ENCODE data around the gene SAA4. TPM values are rescaled to one million over a fixed set of nuclear protein-coding genes. Genes with fewer than 3 reads are reported as not detected.

Gene SAA4
- total RNA-seq, 1 experiment from 2014 or later: not detected

GRCh38 chr11:18196532-18196931 lies 40.1 kb downstream of the SAA4 start:
- ChIA-PET CTCF (no interaction called here), RAD21 (ENCODE audit: low non-redundant PET in 1 of 2, low total read pairs in 2 of 2, uncharacterized antibody in 2 of 2, unreplicated experiment in 2 of 2) (no interaction called here), POLR2A (no interaction called here)
- ATAC-seq: no peak
- H3K9ac ChIP-seq (ENCODE audit: low read length): no peak overlapping the region
- H3K79me2 ChIP-seq (ENCODE audit: insufficient read depth, low read length): no peaks in the 10 kb centered on the region
- H3K4me2 ChIP-seq (ENCODE audit: low read length): no peak overlapping the region
- no peak overlapping the region for H3K27ac ChIP-seq (ENCODE audit: low read depth, low read length)
- H3K36me3 ChIP-seq (ENCODE audit: control insufficient read depth in 1 of 2, insufficient read depth in 2 of 2, low read length in 2 of 2): no peaks in the 10 kb centered on the region
- no peak for DNase-seq (ENCODE audit: low read depth, low spot score)
- no peak overlapping the region for H2AFZ ChIP-seq (ENCODE audit: low read depth, low read length, poor library complexity, severe bottlenecking)
- no peaks in the 10 kb centered on the region for H4K20me1 ChIP-seq (ENCODE audit: insufficient read depth)
- H3K9me3 ChIP-seq (ENCODE audit: control insufficient read depth in 1 of 2, insufficient read depth in 1 of 2, low read depth in 1 of 2, low read length in 2 of 2): no peaks in the 10 kb centered on the region
- intact Hi-C loops (cut with micrococcal nuclease): no loop called here
- no peak for TF ChIP-seq ZBTB33 (IDR thresholded peaks at IDR 0.05; ENCODE audit: extremely low read depth, insufficient replicate concordance, low read length)
- TF ChIP-seq YY1 (IDR thresholded peaks at IDR 0.05; ENCODE audit: extremely low read depth, insufficient replicate concordance, low read depth, low read length): no peak
- no peak for TF ChIP-seq JUND (IDR thresholded peaks at IDR 0.05)
- no peak for TF ChIP-seq REST (IDR thresholded peaks at IDR 0.05; ENCODE audit: low read depth)
- TF ChIP-seq EZH2 (IDR thresholded peaks at IDR 0.05): no peak
- no peak for TF ChIP-seq ZFX (IDR thresholded peaks at IDR 0.05)
- TF ChIP-seq EGR1 (IDR thresholded peaks at IDR 0.05; ENCODE audit: low read depth): no peak
- TF ChIP-seq CBX3 (IDR thresholded peaks at IDR 0.05; ENCODE audit: low read depth): no peak
- no peak for TF ChIP-seq SP1 (IDR thresholded peaks at IDR 0.05; ENCODE audit: low read depth)
- TF ChIP-seq POLR2A (IDR thresholded peaks at IDR 0.05; ENCODE audit: borderline replicate concordance, extremely low read depth, insufficient read depth, insufficient read length): no peak
- TF ChIP-seq EZH2phosphoT487 (IDR thresholded peaks at IDR 0.05; ENCODE audit: borderline replicate concordance): no peak
- TF ChIP-seq FOSL1 (IDR thresholded peaks at IDR 0.05; ENCODE audit: low read depth): no peak
- TF ChIP-seq ELF1 (IDR thresholded peaks at IDR 0.05; ENCODE audit: borderline replicate concordance, low read depth): no peak
- no peak for TF ChIP-seq MAX (IDR thresholded peaks at IDR 0.05)
- TF ChIP-seq CEBPB (IDR thresholded peaks at IDR 0.05; ENCODE audit: low read depth): no peak
- no peak for TF ChIP-seq POLR2AphosphoS5 (IDR thresholded peaks at IDR 0.05; ENCODE audit: low read depth, low read length)
- no TSS peak for BruUV-seq (replicated peaks)
- no peaks in the 10 kb centered on the region for H3K4me1 ChIP-seq (ENCODE audit: control insufficient read depth in 1 of 2, insufficient read depth in 2 of 2, low read length in 2 of 2)
- H3K9me2 ChIP-seq (ENCODE audit: insufficient read depth): no peaks in the 10 kb centered on the region
- no peak overlapping the region for H3K4me3 ChIP-seq (replicated peaks in 1 of 2; ENCODE audit: low read depth in 1 of 2, low read length in 2 of 2)
- H3K27me3 ChIP-seq (ENCODE audit: insufficient read depth, low read length): peaks cover 7% of the 10 kb centered on the region; the same call in 1 of the 2 replicates

Data from HCT116 (cell line).